HUES64 (cell line): ENCODE results near the gene FAM234B.
"Not testable (repeated sequence)": the region's sequence is repeated elsewhere in the genome, so short reads cannot be mapped to it uniquely, and the experiment has no call there.

Experiments
- H3K27ac ChIP-seq: 2 replicates; pipeline ENCODE4 v1.7.0; 2013; ENCODE audit warnings: low read depth, low read length, inconsistent platforms
- H3K27me3 ChIP-seq: 2 replicates; pipeline ENCODE4 v1.6.1; 2013; ENCODE audit warnings: mild to moderate bottlenecking, low read length; ENCODE audit not compliant: insufficient read depth
- H3K36me3 ChIP-seq: 2 replicates; pipeline ENCODE4 v1.6.1; 2013; ENCODE audit warnings: mild to moderate bottlenecking, low read length; ENCODE audit not compliant: insufficient read depth
- H3K4me1 ChIP-seq: 2 replicates; pipeline ENCODE4 v1.6.1; 2013; ENCODE audit warnings: mild to moderate bottlenecking, low read length, moderate library complexity; ENCODE audit not compliant: insufficient read depth
- H3K4me3 ChIP-seq: 2 replicates; pipeline ENCODE4 v1.5.1; 2013; ENCODE audit warnings: mild to moderate bottlenecking, low read length, moderate library complexity
- H3K9ac ChIP-seq: 2 replicates; pipeline ENCODE4 v1.6.1; 2013; ENCODE audit warnings: mild to moderate bottlenecking, low read depth, low read length
- H3K9me3 ChIP-seq: 2 replicates; pipeline ENCODE4 v1.6.1; 2013; ENCODE audit warnings: low read depth, low read length; ENCODE audit not compliant: insufficient read depth
- WGBS: fragments of 150-250, 120-280 bp; methylation state at CpG from one replicate; pipeline ENCODE4 v1.1.7; 2013; ENCODE audit warnings: missing lambda C conversion rate; 5-methylcytosine and 5-hydroxymethylcytosine counted together

FAM234B gene

DNA sequence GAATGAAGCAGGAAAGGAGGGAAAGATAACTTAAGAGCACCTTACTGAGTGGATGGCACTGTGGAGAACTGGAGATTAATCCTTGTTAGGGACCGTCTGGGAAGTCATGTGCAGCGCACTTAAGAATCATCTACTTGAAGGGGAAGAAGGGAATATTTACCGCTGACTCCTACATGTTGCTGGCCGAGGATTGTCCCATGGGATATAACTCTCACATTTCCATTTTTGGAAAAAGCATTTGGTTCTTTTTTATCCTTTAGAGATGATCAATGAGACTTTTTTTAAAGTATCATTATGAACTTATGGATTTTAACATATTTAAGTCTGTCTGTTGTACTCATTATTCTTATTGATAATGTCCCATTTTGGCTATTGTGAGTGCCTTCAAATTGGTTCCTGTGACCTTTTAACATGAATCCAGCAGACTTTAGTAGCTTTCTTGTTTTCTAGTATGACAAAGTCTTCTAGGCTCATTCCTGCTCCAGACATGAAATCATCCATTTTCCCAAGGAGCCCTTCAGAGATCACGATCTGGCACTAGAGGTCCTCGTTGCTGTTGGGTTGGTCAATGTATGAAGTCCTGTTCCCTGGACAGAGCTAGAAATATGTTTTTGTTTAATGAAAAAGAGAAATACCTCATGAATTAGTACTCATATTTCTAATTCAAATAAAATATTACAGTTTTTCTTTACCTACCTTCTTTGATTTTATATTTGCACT lies 20.2 kb upstream of the FAM234B start:
- H3K27ac ChIP-seq: no peak overlapping the region
- no peak overlapping the region for H3K4me3 ChIP-seq
- H3K36me3 ChIP-seq: no peaks in the 10 kb centered on the region
- H3K9me3 ChIP-seq: no peaks in the 10 kb centered on the region
- WGBS: 91% methylated on average over 6 of the region's 6 CpGs
- H3K4me1 ChIP-seq: peaks cover 4% of the 10 kb centered on the region; the same call in 1 of the 2 replicates
- no peaks in the 10 kb centered on the region for H3K27me3 ChIP-seq
- no peak overlapping the region for H3K9ac ChIP-seq

DNA sequence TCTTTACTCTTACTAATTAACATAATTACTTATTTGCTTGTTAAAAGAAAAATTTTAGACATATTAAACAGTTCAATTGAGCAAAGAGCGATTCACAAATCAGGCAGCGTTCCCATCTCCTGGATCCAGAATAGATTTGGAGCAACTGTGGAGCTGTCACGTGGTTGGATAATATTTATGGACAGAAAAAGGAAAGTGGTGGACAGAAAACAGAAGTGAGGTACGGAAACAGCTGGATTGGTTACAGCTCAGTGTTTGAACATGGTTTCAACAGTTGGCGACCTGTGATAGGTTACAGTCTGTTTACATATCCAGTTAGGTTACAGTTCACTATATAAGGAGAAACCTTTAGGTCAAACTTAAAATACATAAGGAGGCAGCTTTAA lies 19.7 kb upstream of the FAM234B start:
- H3K36me3 ChIP-seq: no peaks in the 10 kb centered on the region
- H3K9me3 ChIP-seq: no peaks in the 10 kb centered on the region
- no peaks in the 10 kb centered on the region for H3K27me3 ChIP-seq
- 95% methylated on average over 5 of the region's 5 CpGs for WGBS
- H3K4me1 ChIP-seq: peaks cover 9% of the 10 kb centered on the region; the same call in 1 of the 2 replicates
- no peak overlapping the region for H3K4me3 ChIP-seq
- no peak overlapping the region for H3K9ac ChIP-seq
- no peak overlapping the region for H3K27ac ChIP-seq

DNA sequence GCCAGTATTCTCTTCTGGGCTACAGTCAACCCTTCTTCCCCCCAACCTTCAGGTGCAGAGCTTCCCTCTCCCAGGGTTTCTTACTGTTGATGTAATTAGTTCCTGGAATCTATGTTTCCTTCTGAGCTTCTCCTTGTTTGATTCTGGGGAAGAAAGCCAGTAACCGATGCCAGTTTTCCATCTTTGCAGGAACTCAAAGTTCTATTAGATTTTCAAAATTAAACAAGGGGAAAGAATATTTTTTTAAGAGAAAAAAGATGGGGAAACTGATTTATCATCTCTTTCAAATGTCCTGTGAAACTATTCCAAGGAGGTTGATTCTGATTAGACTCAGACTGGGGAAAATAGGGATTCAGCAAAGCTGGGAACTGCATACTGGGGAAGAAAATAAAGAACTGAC lies 17.9 kb upstream of the FAM234B start:
- Histone ChIP-seq H3K4me3 (no peak overlapping the region), H3K9me3 (no peaks in the 10 kb centered on the region), H3K27me3 (no peaks in the 10 kb centered on the region), H3K9ac (no peak overlapping the region), H3K27ac (no peak overlapping the region), H3K4me1 (peaks cover 27% of the 10 kb centered on the region), H3K36me3 (no peaks in the 10 kb centered on the region)
- 91% methylated on average over 1 of the region's 1 CpG for WGBS

DNA sequence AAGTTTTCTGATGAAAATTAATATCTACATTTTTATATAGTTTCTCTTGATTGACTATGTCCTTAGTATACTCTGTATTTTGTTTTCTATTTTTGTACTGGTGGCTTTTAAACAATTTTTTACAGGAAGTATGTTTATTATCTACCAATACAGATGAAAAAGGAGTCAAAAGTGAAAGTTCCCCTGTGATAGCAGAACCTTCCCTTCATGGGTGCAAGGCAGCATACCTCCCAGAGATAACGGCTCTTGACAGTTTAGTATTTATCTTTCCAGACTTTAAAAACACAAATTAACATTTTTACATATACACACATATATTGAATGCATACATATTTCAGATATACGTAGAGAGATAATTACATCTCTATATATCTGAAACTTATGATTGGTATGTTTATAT lies 17.1 kb upstream of the FAM234B start:
- Histone ChIP-seq H3K27ac (no peak overlapping the region), H3K4me3 (no peak overlapping the region), H3K9me3 (no peaks in the 10 kb centered on the region), H3K27me3 (no peaks in the 10 kb centered on the region), H3K4me1 (peaks cover 34% of the 10 kb centered on the region), H3K9ac (no peak overlapping the region), H3K36me3 (no peaks in the 10 kb centered on the region)
- 90% methylated on average over 1 of the region's 2 CpGs for WGBS

DNA sequence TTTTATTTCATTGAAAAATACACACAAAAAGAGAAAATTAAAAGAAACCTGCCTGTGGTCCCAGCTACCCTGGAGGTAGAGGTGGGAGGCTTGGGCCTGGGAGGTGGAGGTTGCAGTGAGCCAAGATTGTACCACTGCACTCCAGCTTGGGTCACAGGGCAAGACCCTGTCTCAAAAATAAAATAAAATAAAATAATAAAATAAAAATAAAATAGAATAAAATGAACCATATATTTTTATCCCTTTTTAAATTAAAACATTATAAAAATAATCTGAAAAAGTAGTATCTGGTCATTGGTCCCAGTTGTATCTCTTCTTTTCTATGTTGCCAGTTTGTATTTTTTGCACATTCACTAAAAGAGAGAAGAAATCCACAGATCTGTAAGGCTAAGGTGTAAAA lies 16.7 kb upstream of the FAM234B start:
- H3K4me3 ChIP-seq: no peak overlapping the region
- no peaks in the 10 kb centered on the region for H3K27me3 ChIP-seq
- H3K36me3 ChIP-seq: no peaks in the 10 kb centered on the region
- H3K9ac ChIP-seq: no peak overlapping the region
- peaks cover 34% of the 10 kb centered on the region for H3K4me1 ChIP-seq
- no peaks in the 10 kb centered on the region for H3K9me3 ChIP-seq
- H3K27ac ChIP-seq: no peak overlapping the region

DNA sequence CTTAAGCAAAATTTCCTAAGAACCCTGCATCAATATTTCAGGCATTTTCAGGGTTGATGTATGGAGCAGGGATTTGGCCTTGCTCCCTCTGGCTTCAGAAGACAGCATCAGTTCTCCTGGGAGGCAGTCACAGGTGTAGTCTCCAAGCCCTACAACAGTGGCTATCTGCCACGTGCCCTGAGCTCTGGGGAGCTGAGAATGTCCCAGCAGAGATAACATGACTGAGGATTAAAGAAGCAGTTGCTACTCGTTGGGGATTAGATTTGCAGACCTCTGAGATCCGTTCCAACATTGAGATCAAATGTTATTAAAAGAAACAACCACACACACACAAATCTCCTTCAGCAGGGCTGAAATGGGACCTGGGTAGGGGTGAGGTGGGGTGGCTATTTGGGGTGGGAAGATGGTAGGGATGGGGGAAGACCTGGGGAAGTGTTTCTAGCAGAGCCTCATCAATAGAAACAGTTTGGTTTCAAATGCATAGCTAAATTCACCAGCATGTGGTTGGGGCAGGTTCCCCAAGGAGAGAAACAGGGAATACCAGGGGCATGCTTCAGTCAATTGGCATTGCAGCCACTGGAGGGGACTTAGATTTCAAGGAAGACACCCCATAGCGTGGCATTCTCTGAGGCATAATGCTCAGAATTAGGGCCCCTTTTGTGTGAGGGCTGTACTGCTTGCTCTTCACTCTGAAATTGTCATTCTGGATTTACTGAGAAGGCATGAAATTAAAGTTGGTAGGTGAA lies 15.2 kb upstream of the FAM234B start:
- peaks cover 34% of the 10 kb centered on the region for H3K4me1 ChIP-seq
- H3K9me3 ChIP-seq: no peaks in the 10 kb centered on the region
- H3K27ac ChIP-seq: 0 out of 2 replicates have a peak overlapping the region, but pooled peaks have one; percentile 32
- H3K36me3 ChIP-seq: no peaks in the 10 kb centered on the region
- no peak overlapping the region for H3K9ac ChIP-seq
- 72% methylated on average over 3 of the region's 4 CpGs for WGBS
- H3K27me3 ChIP-seq: no peaks in the 10 kb centered on the region
- no peak overlapping the region for H3K4me3 ChIP-seq

DNA sequence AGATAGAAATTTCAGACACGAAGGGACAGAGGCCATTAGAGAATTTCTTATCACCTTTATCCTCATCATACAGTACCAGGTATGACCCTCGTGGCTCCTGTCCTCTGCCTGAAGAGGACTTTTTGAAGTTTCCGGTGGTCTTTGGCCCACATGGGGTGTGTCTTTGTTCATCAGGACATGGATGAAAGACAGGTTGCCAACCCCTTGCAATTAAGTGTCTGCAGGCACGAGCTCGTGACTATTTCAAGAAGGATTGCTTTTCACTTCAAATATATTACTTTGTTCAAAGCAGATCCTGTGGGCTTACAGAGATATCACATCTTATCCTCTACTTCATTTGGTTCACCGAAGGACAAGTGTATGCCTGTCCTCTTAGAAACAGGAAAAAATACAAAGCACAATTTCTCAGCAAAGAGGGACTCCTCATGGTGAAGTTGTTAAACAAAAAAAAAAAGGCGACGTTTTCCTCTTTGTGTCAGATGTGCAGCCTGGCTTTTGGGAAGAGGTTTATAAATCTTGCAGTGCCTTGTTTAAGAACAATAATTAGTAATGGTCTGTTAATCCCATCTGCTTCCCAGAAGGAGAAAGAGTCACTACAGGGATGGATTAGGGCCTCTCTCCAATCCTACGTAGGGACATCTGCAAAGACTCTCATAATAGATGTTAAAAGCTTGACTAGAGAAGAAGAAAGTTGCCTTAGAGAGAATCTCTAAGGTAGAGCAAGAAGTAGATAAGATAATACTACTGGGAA lies 13.5 kb upstream of the FAM234B start:
- no peak overlapping the region for H3K9ac ChIP-seq
- 77% methylated on average over 9 of the region's 9 CpGs for WGBS
- no peaks in the 10 kb centered on the region for H3K27me3 ChIP-seq
- H3K4me3 ChIP-seq: no peak overlapping the region
- H3K27ac ChIP-seq: no peak overlapping the region
- H3K36me3 ChIP-seq: no peaks in the 10 kb centered on the region
- no peaks in the 10 kb centered on the region for H3K9me3 ChIP-seq
- peaks cover 34% of the 10 kb centered on the region for H3K4me1 ChIP-seq

DNA sequence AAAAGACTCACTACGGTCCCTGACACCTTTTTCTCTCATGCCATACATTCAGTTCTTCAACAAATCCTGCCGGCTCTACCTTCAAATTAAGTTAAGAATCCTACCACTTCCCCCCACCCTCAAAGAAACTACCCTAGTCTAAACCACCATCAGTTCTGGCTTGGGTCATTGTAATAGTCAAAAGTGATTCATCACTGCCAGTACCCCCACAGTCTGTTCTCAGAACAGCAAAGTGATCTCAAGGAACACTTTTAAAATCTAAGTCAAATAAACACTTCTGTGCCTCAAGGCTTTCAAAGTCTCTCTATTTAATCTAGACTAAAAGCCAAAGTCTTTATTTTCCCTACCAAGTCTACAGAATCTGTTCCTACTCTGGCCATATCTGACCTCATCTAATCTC lies 12.0 kb upstream of the FAM234B start:
- H3K4me1 ChIP-seq: peaks cover 34% of the 10 kb centered on the region
- H3K27ac ChIP-seq: no peak overlapping the region
- 96% methylated on average over 2 of the region's 2 CpGs for WGBS
- H3K27me3 ChIP-seq: no peaks in the 10 kb centered on the region
- no peaks in the 10 kb centered on the region for H3K9me3 ChIP-seq
- H3K9ac ChIP-seq: no peak overlapping the region
- H3K36me3 ChIP-seq: no peaks in the 10 kb centered on the region
- no peak overlapping the region for H3K4me3 ChIP-seq

DNA sequence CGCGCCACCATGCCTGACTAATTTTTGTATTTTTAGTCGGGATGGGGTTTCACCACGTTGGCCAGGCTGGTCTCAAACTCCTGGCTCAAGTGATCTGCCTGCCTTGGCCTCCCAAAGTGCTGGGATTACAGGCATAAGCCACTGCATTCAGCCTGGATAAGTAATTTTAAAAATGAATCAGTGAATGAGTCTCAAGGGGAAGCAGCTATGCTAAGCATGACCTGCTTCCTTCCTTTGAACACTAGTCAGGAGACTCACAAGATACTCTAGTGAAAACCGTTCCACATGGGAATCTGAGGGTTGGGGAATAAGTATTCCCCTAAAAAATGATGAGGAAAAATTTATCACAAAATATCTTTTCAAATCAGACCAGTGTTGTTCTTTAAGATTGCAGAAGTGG lies 10.7 kb upstream of the FAM234B start:
- no peaks in the 10 kb centered on the region for H3K36me3 ChIP-seq
- H3K27me3 ChIP-seq: no peaks in the 10 kb centered on the region
- H3K4me3 ChIP-seq: no peak overlapping the region
- H3K4me1 ChIP-seq: peaks cover 34% of the 10 kb centered on the region
- no peaks in the 10 kb centered on the region for H3K9me3 ChIP-seq
- no peak overlapping the region for H3K9ac ChIP-seq
- no peak overlapping the region for H3K27ac ChIP-seq
- WGBS: 93% methylated on average over 4 of the region's 5 CpGs

DNA sequence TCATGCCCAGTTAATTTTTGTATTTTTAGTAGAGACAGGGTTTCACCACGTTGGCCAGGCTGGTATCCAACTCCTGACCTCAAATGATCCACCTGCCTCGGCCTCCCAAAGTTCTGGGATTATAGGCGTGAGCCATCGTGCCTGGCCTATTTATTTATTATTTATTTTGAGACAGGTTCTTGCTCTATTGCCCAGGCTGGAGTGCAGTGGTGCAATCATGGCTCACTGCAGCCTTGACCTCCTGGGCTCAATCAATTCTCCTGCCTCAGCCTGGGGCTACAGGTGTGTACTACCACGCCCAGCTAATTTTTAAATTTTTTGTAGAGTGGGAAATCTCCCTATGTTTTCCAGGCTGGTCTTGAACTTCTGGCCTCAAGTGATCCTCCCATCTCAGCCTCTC lies 8.8 kb upstream of the FAM234B start:
- H3K27ac ChIP-seq, H3K27me3 ChIP-seq: not testable (repeated sequence)
- 95% methylated on average over 5 of the region's 5 CpGs for WGBS

DNA sequence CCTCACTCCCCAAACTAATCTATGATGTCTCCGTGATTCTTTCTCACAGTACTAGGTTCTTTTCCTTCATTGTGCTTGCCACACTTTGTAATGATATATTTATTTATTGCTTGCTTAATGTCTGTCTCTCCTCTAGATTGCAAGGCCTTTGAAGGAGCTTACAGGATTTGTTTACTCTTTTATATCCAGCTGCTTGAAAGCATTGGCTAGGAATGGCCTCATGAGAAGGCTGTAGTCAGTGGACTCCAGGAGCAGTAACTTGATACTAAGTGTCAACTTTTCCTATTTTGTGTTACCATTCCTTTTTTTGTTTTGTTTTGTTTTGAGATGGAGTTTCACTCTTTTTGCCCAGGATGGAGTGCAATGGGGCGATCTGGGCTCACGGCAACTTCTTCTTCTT lies 7.3 kb upstream of the FAM234B start:
- no peaks in the 10 kb centered on the region for H3K9me3 ChIP-seq
- H3K27ac ChIP-seq: no peak overlapping the region
- H3K4me3 ChIP-seq: no peak overlapping the region
- H3K36me3 ChIP-seq: no peaks in the 10 kb centered on the region
- no peaks in the 10 kb centered on the region for H3K27me3 ChIP-seq
- peaks cover under 1% of the 10 kb centered on the region; the same call in 1 of the 2 replicates for H3K4me1 ChIP-seq
- H3K9ac ChIP-seq: no peak overlapping the region
- 97% methylated on average over 3 of the region's 3 CpGs for WGBS

More for the DNA sequence above, 8.8 kb upstream of the FAM234B start:
- H3K4me1 ChIP-seq: peaks cover 16% of the 10 kb centered on the region
- not testable (repeated sequence) for H3K9ac ChIP-seq, H3K4me3 ChIP-seq, H3K9me3 ChIP-seq, H3K36me3 ChIP-seq
